Measurements from ENCODE around the gene ZSWIM6. TPM values are rescaled to one million over a fixed set of nuclear protein-coding genes. Genes with fewer than 3 reads are reported as not detected.
"Not testable (repeated sequence)": the region's sequence is repeated elsewhere in the genome, so short reads cannot be mapped to it uniquely, and the experiment has no call there.

The ZSWIM6 gene
- total RNA-seq, 1 donor from 2014 or later = 5.3 TPM

GRCh38 chr5:61402970-61403900 lies 71.2 kb downstream of the ZSWIM6 start:
- intact Hi-C loops (cut with micrococcal nuclease) = loop anchor here (10.0 kb wide), 1 partner anchor 458 kb away; the partner anchor contains the start of genes ERCC8 and NDUFAF2

- intact Hi-C loops (cut with micrococcal nuclease) = loop anchor here (5.0 to 10.0 kb wide), 3 partner anchors 127 to 708 kb away; partner anchors contain the start of genes ERCC8 and NDUFAF2
These were observed 73.6 kb downstream of the ZSWIM6 start for GRCh38 chr5:61405511-61406295.

GRCh38 chr5:61406497-61406896 lies 74.4 kb downstream of the ZSWIM6 start:
- intact Hi-C loops (cut with micrococcal nuclease) = loop anchor here (5.0 to 10.0 kb wide), 3 partner anchors 126 to 709 kb away; partner anchors contain the start of genes ERCC8 and NDUFAF2

- intact Hi-C loops (cut with micrococcal nuclease) = loop anchor here (1.0 to 10.0 kb wide), 5 partner anchors 75 to 710 kb away; partner anchors contain the start of genes ERCC8, NDUFAF2, SMIM15 and ZSWIM6
These were observed 75.7 kb downstream of the ZSWIM6 start for GRCh38 chr5:61407706-61408270.

GRCh38 chr5:61408476-61409168 lies 76.6 kb downstream of the ZSWIM6 start:
- intact Hi-C loops (cut with micrococcal nuclease) = loop anchor here (1.0 to 10.0 kb wide), 5 partner anchors 76 to 711 kb away; partner anchors contain the start of genes ERCC8, NDUFAF2, SMIM15 and ZSWIM6

- intact Hi-C loops (cut with micrococcal nuclease) = loop anchor here (2.0 to 10.0 kb wide), 4 partner anchors 123 to 712 kb away; partner anchors contain the start of genes ERCC8, NDUFAF2 and SMIM15
These were observed 77.5 kb downstream of the ZSWIM6 start for GRCh38 chr5:61409568-61409967.

- intact Hi-C loops (cut with micrococcal nuclease) = no loop called here
These were observed 78.8 kb downstream of the ZSWIM6 start for GRCh38 chr5:61410811-61411210.

GRCh38 chr5:61412361-61412760 lies 80.3 kb downstream of the ZSWIM6 start:
- intact Hi-C loops (cut with micrococcal nuclease) = no loop called here

GRCh38 chr5:61413205-61413604 lies 81.1 kb downstream of the ZSWIM6 start:
- intact Hi-C loops (cut with micrococcal nuclease) = not testable (repeated sequence)

GRCh38 chr5:61414806-61415205 lies 82.7 kb downstream of the ZSWIM6 start:
- intact Hi-C loops (cut with micrococcal nuclease) = no loop called here

- intact Hi-C loops (cut with micrococcal nuclease) = no loop called here
These were observed 84.0 kb downstream of the ZSWIM6 start for GRCh38 chr5:61416010-61416409.

- intact Hi-C loops (cut with micrococcal nuclease) = no loop called here
These were observed 84.4 kb downstream of the ZSWIM6 start for GRCh38 chr5:61416420-61416819.

GRCh38 chr5:61417340-61417739 lies 85.3 kb downstream of the ZSWIM6 start:
- intact Hi-C loops (cut with micrococcal nuclease) = no loop called here

- intact Hi-C loops (cut with micrococcal nuclease) = no loop called here
These were observed 85.8 kb downstream of the ZSWIM6 start for GRCh38 chr5:61417851-61418250.

- intact Hi-C loops (cut with micrococcal nuclease) = no loop called here
These were observed 87.0 kb downstream of the ZSWIM6 start for GRCh38 chr5:61419106-61419505.

GRCh38 chr5:61420016-61420415 lies 88.0 kb downstream of the ZSWIM6 start:
- intact Hi-C loops (cut with micrococcal nuclease) = no loop called here

GRCh38 chr5:61421262-61421661 lies 89.2 kb downstream of the ZSWIM6 start:
- intact Hi-C loops (cut with micrococcal nuclease) = not testable (repeated sequence)

GRCh38 chr5:61423487-61424145 lies 91.6 kb downstream of the ZSWIM6 start:
- intact Hi-C loops (cut with micrococcal nuclease) = no loop called here

- intact Hi-C loops (cut with micrococcal nuclease) = no loop called here
These were observed 93.9 kb downstream of the ZSWIM6 start for GRCh38 chr5:61425918-61426317.

- intact Hi-C loops (cut with micrococcal nuclease) = no loop called here
These were observed 97.8 kb downstream of the ZSWIM6 start for GRCh38 chr5:61429906-61430305.
